ENCODE results near the gene KCNQ1. TPM values are rescaled to one million over a fixed set of nuclear protein-coding genes. Genes with fewer than 3 reads are reported as not detected.

The KCNQ1 gene
- total and polyA plus RNA-seq, 2 experiments from 2014 or later: 0.45 to 0.87 TPM

DNA sequence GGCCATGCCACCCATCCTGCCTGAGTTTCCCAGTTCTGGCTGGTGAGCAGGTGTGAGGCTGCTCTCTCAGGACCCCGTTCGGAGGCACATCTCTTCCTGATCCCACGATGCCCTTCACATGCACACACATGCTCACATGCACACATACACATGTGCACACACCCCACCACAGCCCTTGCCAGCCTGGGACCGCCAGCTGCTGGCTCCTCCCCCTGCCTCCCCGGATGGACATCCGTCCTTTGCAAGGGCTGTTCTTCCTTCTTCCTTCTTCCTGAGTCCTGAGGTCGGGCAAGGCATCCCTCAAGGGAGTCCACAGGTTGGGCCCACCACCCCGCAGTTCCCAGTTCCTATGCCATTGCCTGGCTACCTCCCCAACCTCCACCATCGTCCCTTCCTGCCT is 451.2 kb downstream of the KCNQ1 start (continued):
- TF ChIP-seq, protein P1, sequence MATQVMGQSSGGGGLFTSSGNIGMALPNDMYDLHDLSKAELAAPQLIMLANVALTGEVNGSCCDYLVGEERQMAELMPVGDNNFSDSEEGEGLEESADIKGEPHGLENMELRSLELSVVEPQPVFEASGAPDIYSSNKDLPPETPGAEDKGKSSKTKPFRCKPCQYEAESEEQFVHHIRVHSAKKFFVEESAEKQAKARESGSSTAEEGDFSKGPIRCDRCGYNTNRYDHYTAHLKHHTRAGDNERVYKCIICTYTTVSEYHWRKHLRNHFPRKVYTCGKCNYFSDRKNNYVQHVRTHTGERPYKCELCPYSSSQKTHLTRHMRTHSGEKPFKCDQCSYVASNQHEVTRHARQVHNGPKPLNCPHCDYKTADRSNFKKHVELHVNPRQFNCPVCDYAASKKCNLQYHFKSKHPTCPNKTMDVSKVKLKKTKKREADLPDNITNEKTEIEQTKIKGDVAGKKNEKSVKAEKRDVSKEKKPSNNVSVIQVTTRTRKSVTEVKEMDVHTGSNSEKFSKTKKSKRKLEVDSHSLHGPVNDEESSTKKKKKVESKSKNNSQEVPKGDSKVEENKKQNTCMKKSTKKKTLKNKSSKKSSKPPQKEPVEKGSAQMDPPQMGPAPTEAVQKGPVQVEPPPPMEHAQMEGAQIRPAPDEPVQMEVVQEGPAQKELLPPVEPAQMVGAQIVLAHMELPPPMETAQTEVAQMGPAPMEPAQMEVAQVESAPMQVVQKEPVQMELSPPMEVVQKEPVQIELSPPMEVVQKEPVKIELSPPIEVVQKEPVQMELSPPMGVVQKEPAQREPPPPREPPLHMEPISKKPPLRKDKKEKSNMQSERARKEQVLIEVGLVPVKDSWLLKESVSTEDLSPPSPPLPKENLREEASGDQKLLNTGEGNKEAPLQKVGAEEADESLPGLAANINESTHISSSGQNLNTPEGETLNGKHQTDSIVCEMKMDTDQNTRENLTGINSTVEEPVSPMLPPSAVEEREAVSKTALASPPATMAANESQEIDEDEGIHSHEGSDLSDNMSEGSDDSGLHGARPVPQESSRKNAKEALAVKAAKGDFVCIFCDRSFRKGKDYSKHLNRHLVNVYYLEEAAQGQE (IDR thresholded peaks at IDR 0.05; ENCODE audit: unreplicated experiment): no peak
- TF ChIP-seq CREB1 (CRISPR knock-in tag; IDR thresholded peaks at IDR 0.05; ENCODE audit: low read depth) (no peak), STAT1 (IDR thresholded peaks at IDR 0.05; ENCODE audit: unreplicated experiment) (no peak), JUNB (IDR thresholded peaks at IDR 0.05; ENCODE audit: unreplicated experiment) (no peak), ZNF331 (CRISPR knock-in tag; IDR thresholded peaks at IDR 0.05; ENCODE audit: low read depth) (no peak), EZH2phosphoT487 (IDR thresholded peaks at IDR 0.05; ENCODE audit: unreplicated experiment) (no peak)

DNA sequence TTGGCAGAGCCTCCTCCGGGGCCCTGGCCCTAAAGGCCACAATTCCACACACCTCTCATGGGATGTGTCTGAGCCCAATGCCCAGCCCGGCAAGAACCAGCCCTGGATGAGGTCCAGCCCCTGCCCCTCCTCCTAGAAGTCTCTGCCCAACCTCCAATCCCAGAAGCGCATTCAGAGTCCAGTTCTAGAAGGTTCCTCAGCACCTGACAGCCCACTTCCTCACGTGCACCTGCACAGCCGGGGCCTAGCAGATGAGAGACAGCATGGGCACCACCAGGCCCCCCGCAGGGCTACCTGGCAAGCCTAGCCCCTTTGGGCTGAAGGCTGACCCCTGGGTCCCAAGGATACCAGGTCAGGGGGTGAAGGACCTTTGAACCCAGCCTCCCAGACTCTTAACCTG is 452.2 kb downstream of the KCNQ1 start:
- peaks cover 32% of the 10 kb centered on the region for H3K9me3 Mint-ChIP-seq
- no peaks in the 10 kb centered on the region for H3K36me3 ChIP-seq (ENCODE audit: insufficient read depth)
- H3K36me3 Mint-ChIP-seq (ENCODE audit: low read depth): peaks cover 12% of the 10 kb centered on the region
- H3K4me3 ChIP-seq: no peak overlapping the region
- H3K4me1 Mint-ChIP-seq: peaks cover 11% of the 10 kb centered on the region
- peaks cover 8% of the 10 kb centered on the region; the same call in 1 of the 2 replicates for H3F3A ChIP-seq (replicated peaks; ENCODE audit: low read depth)
- H3K4me2 ChIP-seq: no peak overlapping the region
- no peak for ATAC-seq
- H3K4me1 ChIP-seq (ENCODE audit: insufficient read depth): peaks cover 5% of the 10 kb centered on the region; the same call in 1 of the 2 replicates
- H3K27ac Mint-ChIP-seq: no peak overlapping the region
- H3K79me2 ChIP-seq (replicated peaks; ENCODE audit: insufficient read depth): no peaks in the 10 kb centered on the region
- H2AFZ ChIP-seq: no peak overlapping the region
- no peaks in the 10 kb centered on the region; the same call in 1 of the 2 replicates for H4K20me1 ChIP-seq (replicated peaks; ENCODE audit: insufficient read depth)
- H3K27me3 Mint-ChIP-seq (ENCODE audit: insufficient read depth, low read depth, poor library complexity): peaks cover 58% of the 10 kb centered on the region
- peaks cover 4% of the 10 kb centered on the region; the same call in 1 of the 2 replicates for H3K27me3 ChIP-seq (ENCODE audit: insufficient read depth)
- no peak overlapping the region for H3K27ac ChIP-seq (ENCODE audit: low read depth)
- no peak overlapping the region for H3K4me3 Mint-ChIP-seq
- DNase-seq (ENCODE audit: low spot score): no peak
- H3K9me2 ChIP-seq (ENCODE audit: insufficient read depth): no peaks in the 10 kb centered on the region
- TF ChIP-seq STAT1 (IDR thresholded peaks at IDR 0.05; ENCODE audit: unreplicated experiment) (no peak), ZNF331 (CRISPR knock-in tag; IDR thresholded peaks at IDR 0.05; ENCODE audit: low read depth) (no peak), EZH2phosphoT487 (IDR thresholded peaks at IDR 0.05; ENCODE audit: unreplicated experiment) (no peak), JUNB (IDR thresholded peaks at IDR 0.05; ENCODE audit: unreplicated experiment) (no peak), NANOG (IDR thresholded peaks at IDR 0.05; ENCODE audit: borderline replicate concordance) (no peak), EZH2 (IDR thresholded peaks at IDR 0.05; ENCODE audit: low read depth, unreplicated experiment) (no peak), CREB1 (CRISPR knock-in tag; IDR thresholded peaks at IDR 0.05; ENCODE audit: low read depth) (no peak), ETS1 (IDR thresholded peaks at IDR 0.05) (no peak)
- TF ChIP-seq, protein P2, sequence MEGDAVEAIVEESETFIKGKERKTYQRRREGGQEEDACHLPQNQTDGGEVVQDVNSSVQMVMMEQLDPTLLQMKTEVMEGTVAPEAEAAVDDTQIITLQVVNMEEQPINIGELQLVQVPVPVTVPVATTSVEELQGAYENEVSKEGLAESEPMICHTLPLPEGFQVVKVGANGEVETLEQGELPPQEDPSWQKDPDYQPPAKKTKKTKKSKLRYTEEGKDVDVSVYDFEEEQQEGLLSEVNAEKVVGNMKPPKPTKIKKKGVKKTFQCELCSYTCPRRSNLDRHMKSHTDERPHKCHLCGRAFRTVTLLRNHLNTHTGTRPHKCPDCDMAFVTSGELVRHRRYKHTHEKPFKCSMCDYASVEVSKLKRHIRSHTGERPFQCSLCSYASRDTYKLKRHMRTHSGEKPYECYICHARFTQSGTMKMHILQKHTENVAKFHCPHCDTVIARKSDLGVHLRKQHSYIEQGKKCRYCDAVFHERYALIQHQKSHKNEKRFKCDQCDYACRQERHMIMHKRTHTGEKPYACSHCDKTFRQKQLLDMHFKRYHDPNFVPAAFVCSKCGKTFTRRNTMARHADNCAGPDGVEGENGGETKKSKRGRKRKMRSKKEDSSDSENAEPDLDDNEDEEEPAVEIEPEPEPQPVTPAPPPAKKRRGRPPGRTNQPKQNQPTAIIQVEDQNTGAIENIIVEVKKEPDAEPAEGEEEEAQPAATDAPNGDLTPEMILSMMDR (conservative IDR thresholded peaks at IDR 0.05; ENCODE audit: low read depth in 2 of 2): no peak
- TF ChIP-seq, protein P3, sequence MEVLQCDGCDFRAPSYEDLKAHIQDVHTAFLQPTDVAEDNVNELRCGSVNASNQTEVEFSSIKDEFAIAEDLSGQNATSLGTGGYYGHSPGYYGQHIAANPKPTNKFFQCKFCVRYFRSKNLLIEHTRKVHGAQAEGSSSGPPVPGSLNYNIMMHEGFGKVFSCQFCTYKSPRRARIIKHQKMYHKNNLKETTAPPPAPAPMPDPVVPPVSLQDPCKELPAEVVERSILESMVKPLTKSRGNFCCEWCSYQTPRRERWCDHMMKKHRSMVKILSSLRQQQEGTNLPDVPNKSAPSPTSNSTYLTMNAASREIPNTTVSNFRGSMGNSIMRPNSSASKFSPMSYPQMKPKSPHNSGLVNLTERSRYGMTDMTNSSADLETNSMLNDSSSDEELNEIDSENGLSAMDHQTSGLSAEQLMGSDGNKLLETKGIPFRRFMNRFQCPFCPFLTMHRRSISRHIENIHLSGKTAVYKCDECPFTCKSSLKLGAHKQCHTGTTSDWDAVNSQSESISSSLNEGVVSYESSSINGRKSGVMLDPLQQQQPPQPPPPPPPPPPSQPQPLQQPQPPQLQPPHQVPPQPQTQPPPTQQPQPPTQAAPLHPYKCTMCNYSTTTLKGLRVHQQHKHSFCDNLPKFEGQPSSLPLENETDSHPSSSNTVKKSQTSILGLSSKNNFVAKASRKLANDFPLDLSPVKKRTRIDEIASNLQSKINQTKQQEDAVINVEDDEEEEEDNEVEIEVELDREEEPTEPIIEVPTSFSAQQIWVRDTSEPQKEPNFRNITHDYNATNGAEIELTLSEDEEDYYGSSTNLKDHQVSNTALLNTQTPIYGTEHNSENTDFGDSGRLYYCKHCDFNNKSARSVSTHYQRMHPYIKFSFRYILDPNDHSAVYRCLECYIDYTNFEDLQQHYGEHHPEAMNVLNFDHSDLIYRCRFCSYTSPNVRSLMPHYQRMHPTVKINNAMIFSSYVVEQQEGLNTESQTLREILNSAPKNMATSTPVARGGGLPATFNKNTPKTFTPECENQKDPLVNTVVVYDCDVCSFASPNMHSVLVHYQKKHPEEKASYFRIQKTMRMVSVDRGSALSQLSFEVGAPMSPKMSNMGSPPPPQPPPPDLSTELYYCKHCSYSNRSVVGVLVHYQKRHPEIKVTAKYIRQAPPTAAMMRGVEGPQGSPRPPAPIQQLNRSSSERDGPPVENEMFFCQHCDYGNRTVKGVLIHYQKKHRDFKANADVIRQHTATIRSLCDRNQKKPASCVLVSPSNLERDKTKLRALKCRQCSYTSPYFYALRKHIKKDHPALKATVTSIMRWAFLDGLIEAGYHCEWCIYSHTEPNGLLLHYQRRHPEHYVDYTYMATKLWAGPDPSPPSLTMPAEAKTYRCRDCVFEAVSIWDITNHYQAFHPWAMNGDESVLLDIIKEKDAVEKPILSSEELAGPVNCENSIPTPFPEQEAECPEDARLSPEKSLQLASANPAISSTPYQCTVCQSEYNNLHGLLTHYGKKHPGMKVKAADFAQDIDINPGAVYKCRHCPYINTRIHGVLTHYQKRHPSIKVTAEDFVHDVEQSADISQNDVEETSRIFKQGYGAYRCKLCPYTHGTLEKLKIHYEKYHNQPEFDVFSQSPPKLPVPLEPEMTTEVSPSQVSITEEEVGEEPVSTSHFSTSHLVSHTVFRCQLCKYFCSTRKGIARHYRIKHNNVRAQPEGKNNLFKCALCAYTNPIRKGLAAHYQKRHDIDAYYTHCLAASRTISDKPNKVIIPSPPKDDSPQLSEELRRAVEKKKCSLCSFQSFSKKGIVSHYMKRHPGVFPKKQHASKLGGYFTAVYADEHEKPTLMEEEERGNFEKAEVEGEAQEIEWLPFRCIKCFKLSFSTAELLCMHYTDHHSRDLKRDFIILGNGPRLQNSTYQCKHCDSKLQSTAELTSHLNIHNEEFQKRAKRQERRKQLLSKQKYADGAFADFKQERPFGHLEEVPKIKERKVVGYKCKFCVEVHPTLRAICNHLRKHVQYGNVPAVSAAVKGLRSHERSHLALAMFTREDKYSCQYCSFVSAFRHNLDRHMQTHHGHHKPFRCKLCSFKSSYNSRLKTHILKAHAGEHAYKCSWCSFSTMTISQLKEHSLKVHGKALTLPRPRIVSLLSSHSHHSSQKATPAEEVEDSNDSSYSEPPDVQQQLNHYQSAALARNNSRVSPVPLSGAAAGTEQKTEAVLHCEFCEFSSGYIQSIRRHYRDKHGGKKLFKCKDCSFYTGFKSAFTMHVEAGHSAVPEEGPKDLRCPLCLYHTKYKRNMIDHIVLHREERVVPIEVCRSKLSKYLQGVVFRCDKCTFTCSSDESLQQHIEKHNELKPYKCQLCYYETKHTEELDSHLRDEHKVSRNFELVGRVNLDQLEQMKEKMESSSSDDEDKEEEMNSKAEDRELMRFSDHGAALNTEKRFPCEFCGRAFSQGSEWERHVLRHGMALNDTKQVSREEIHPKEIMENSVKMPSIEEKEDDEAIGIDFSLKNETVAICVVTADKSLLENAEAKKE (CRISPR knock-in tag; IDR thresholded peaks at IDR 0.05): no peak

Data from GM23338 (cell line).